PC-3 (cell line): ENCODE measurements around the gene PTMS. TPM values are rescaled to one million over a fixed set of nuclear protein-coding genes. Genes with fewer than 3 reads are reported as not detected.

Experiments used
- ATAC-seq: fragments of 200-7000 bp; cut with Tn5 transposase; 2 replicates; pipeline ENCODE4 v1.9.1; 2020; ENCODE audit warnings: mild to moderate bottlenecking, moderate library complexity
- BruUV-seq: library from RNA; stranded (reverse); fragments of 400-500 nt; replicated peaks from 2 replicates; lab custom pipeline; 2021; lab: Mats Ljungman, UMichigan
- CTCF ChIA-PET: fragments of 300-600 bp; sonication (Branson Sonifier 250); formaldehyde crosslinking; loops from one replicate; lab custom pipeline; 2022; ENCODE audit warnings: antibody characterized with exemption; lab: Charles Lee
- POLR2A ChIA-PET: fragments of 300-600 bp; sonication (Branson Sonifier 250); formaldehyde crosslinking; loops from one replicate; lab custom pipeline; 2022; ENCODE audit warnings: antibody characterized with exemption; ENCODE audit not compliant: unreplicated experiment; lab: Charles Lee
- DNase-seq: peaks from one replicate; pipeline ENCODE4 v3.0.0-alpha.2; 2015
- H2AFZ ChIP-seq: fragments of 300-600 bp; sonication (generic); 2 replicates; pipeline ENCODE4 v1.6.0; 2016; ENCODE audit warnings: antibody characterized with exemption, low read length
- H3F3A ChIP-seq: fragments of 300-600 bp; sonication (generic); one replicate; pipeline ENCODE4 v1.6.0; 2017; ENCODE audit warnings: antibody characterized with exemption, low read length, control low read depth, mild to moderate bottlenecking; ENCODE audit not compliant: unreplicated experiment
- H3K27ac ChIP-seq: fragments of 300-600 bp; sonication (generic); 2 replicates; pipeline ENCODE4 v1.5.1; 2016; ENCODE audit warnings: mild to moderate bottlenecking, low read length
- H3K27me3 ChIP-seq: fragments of 300-600 bp; sonication (generic); 2 replicates; pipeline ENCODE4 v1.6.1; 2016; ENCODE audit warnings: low read length, mixed read lengths
- H3K36me3 ChIP-seq: fragments of 300-600 bp; sonication (generic); 2 replicates; pipeline ENCODE4 v1.6.1; 2016; ENCODE audit warnings: low read depth, mixed run types, low read length, mixed read lengths
- H3K4me1 ChIP-seq: fragments of 300-600 bp; sonication (generic); 2 replicates; pipeline ENCODE4 v1.5.1; 2016; ENCODE audit warnings: low read length; ENCODE audit not compliant: insufficient read depth
- H3K4me2 ChIP-seq: fragments of 300-600 bp; sonication (generic); 2 replicates; pipeline ENCODE4 v1.6.0; 2016; ENCODE audit warnings: low read length
- H3K4me3 ChIP-seq: fragments of 300-600 bp; sonication (generic); 2 replicates; pipeline ENCODE4 v1.5.1; 2016; ENCODE audit warnings: mild to moderate bottlenecking, low read length, mixed read lengths
- H3K79me2 ChIP-seq: fragments of 300-600 bp; sonication (generic); 2 replicates; pipeline ENCODE4 v1.6.1; 2017; ENCODE audit warnings: low read length, mixed read lengths
- H3K9ac ChIP-seq: fragments of 300-600 bp; sonication (generic); 2 replicates; pipeline ENCODE4 v1.6.0; 2016; ENCODE audit warnings: mild to moderate bottlenecking, low read length
- H3K9me2 ChIP-seq: fragments of 300-600 bp; sonication (generic); replicated peaks from 2 replicates; pipeline ENCODE4 v1.6.1; 2016; ENCODE audit warnings: mixed run types, low read length, mixed read lengths
- H3K9me3 ChIP-seq: fragments of 300-600 bp; sonication (generic); 2 replicates; pipeline ENCODE4 v1.6.1; 2016; ENCODE audit warnings: low read length, mixed read lengths
- H4K20me1 ChIP-seq: fragments of 300-600 bp; sonication (generic); 2 replicates; pipeline ENCODE4 v1.6.1; 2016; ENCODE audit warnings: low read length, mixed read lengths
- EZH2 ChIP-seq: fragments of 300-600 bp; sonication (generic); IDR thresholded peaks from one replicate; pipeline ENCODE4 v1.6.1; 2017; ENCODE audit warnings: antibody characterized with exemption, mild to moderate bottlenecking, low read length; ENCODE audit not compliant: unreplicated experiment
- EZH2phosphoT487 ChIP-seq: fragments of 300-600 bp; sonication (generic); IDR thresholded peaks from 2 replicates; pipeline ENCODE4 v1.6.1; 2018; ENCODE audit warnings: mild to moderate bottlenecking, antibody characterized with exemption, low read length, borderline replicate concordance
- intact Hi-C: fragments of 100-400 bp; cut with micrococcal nuclease; formaldehyde crosslinking; loops from 2 replicates; pipeline ENCODE4 v1.9.0; 2023
- total RNA-seq: library from RNA; depleted of rRNA; stranded (reverse); fragments of >200 nt; gene quantifications from 2 replicates; pipeline ENCODE4 v1.2.3, GENCODE V29; 2014
- TF ChIP-seq, protein P1 (sequence below): fragments of 300-600 bp; sonication (generic); conservative IDR thresholded peaks from 2 replicates; pipeline ENCODE4 v1.5.1; 2017; ENCODE audit warnings: antibody characterized with exemption, low read depth, mild to moderate bottlenecking, low read length

The PTMS gene
- total RNA-seq, 1 experiment from 2014 or later, result 46.4 TPM

GRCh38 chr12:6734506-6735387, 31.4 kb upstream of the PTMS start:
- H2AFZ ChIP-seq, result no peak overlapping the region
- H4K20me1 ChIP-seq, result no peaks in the 10 kb centered on the region
- H3K4me1 ChIP-seq, result peaks cover 5% of the 10 kb centered on the region
- intact Hi-C loops, result loop anchor here (1.0 kb wide), 2 partner anchors 45 to 91 kb away; no protein-coding TSS in a partner anchor
- H3K4me3 ChIP-seq, result no peak overlapping the region
- ChIA-PET POLR2A (no interaction called here), CTCF (interaction anchor here (0.5 kb wide), 2 partner anchors 18 kb away, joined by 3 to 4 read pairs; partner anchors contain the start of gene MLF2)
- no peaks in the 10 kb centered on the region for H3K9me2 ChIP-seq
- no peaks in the 10 kb centered on the region for H3K9me3 ChIP-seq
- H3K27ac ChIP-seq, result no peak overlapping the region
- BruUV-seq, result no TSS peak
- H3K4me2 ChIP-seq, result no peak overlapping the region
- H3K79me2 ChIP-seq, result no peaks in the 10 kb centered on the region
- no peak for TF ChIP-seq EZH2
- TF ChIP-seq, protein P1, sequence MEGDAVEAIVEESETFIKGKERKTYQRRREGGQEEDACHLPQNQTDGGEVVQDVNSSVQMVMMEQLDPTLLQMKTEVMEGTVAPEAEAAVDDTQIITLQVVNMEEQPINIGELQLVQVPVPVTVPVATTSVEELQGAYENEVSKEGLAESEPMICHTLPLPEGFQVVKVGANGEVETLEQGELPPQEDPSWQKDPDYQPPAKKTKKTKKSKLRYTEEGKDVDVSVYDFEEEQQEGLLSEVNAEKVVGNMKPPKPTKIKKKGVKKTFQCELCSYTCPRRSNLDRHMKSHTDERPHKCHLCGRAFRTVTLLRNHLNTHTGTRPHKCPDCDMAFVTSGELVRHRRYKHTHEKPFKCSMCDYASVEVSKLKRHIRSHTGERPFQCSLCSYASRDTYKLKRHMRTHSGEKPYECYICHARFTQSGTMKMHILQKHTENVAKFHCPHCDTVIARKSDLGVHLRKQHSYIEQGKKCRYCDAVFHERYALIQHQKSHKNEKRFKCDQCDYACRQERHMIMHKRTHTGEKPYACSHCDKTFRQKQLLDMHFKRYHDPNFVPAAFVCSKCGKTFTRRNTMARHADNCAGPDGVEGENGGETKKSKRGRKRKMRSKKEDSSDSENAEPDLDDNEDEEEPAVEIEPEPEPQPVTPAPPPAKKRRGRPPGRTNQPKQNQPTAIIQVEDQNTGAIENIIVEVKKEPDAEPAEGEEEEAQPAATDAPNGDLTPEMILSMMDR, result no peak
- no peak for TF ChIP-seq EZH2phosphoT487
- H3F3A ChIP-seq, result no peaks in the 10 kb centered on the region
- no peak for DNase-seq
- no peaks in the 10 kb centered on the region for H3K36me3 ChIP-seq
- ATAC-seq, result no peak
- no peaks in the 10 kb centered on the region for H3K27me3 ChIP-seq
- H3K9ac ChIP-seq, result no peak overlapping the region

DNA sequence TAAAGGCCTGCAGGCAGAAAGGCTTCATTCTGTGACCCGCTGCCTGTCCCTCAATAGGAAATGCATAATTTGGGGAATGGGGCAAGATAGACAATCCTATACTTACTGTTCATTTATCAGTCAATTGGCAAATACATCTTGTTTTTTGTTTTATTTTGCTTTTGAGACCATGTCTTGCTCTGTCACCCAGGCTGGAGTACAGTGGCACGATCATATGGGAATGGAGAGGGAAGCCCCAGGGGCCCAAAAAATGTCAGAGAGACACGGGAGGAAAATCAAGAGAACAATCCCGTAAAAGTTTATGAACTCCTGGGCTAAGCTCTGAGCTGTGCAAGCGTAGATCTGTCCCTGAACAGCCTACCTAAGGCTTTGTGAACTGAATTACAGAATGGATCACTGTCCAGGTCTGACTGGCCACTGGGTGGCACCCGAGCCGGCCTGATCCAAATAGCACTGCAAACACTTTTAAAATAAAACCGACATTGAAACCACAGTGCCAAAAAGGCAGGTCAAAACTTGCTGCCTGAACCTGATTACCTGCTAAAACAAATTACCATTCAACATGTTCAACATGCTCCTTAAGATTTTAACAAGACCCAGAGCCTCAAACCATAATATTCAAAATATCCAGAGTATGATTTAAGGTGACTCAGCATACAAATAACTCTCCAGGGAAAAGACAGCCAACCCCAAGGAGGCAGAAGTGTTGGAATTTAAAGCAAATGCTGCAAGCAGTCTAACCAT, 30.5 kb upstream of the PTMS start:
- CTCF ChIA-PET, result interaction anchor here (0.5 kb wide), 2 partner anchors 17 to 19 kb away, joined by 3 to 4 read pairs; partner anchors contain the start of gene MLF2
- H3K4me1 ChIP-seq, result peaks cover 5% of the 10 kb centered on the region
- no peaks in the 10 kb centered on the region for H3K9me3 ChIP-seq
- H3K27me3 ChIP-seq, result no peaks in the 10 kb centered on the region
- no peaks in the 10 kb centered on the region for H3K79me2 ChIP-seq
- 0 out of 2 replicates have a peak overlapping the region, but pooled peaks have one; percentile 19 for H3K4me2 ChIP-seq
- POLR2A ChIA-PET, result no interaction called here
- H3K27ac ChIP-seq, result peak overlapping the region; percentile 21; the same call in 1 of the 2 replicates
- BruUV-seq, result no TSS peak
- ATAC-seq, result peak; percentile 99
- H3F3A ChIP-seq, result no peaks in the 10 kb centered on the region
- H4K20me1 ChIP-seq, result no peaks in the 10 kb centered on the region
- DNase-seq, result peak; percentile 63
- TF ChIP-seq EZH2phosphoT487 (no peak), EZH2 (no peak)
- TF ChIP-seq, protein P1, result peak; percentile 86
- no peak overlapping the region for H3K4me3 ChIP-seq
- no peak overlapping the region for H3K9ac ChIP-seq
- peak overlapping the region; percentile 54 for H2AFZ ChIP-seq
- H3K9me2 ChIP-seq, result no peaks in the 10 kb centered on the region
- intact Hi-C loops, result loop anchor here (1.0 kb wide), 2 partner anchors 44 to 90 kb away; no protein-coding TSS in a partner anchor
- H3K36me3 ChIP-seq, result no peaks in the 10 kb centered on the region
